Activated CD4-positive, alpha-beta T cell treated with anti-CD3 and anti-CD28 coated beads for 1 hour (primary cell): ENCODE results near the gene OAT.
A peak's percentile ranks its signal among the peaks of the same experiment; 100 is the strongest.

ENCODE experiments used
- DNase-seq: peaks from one replicate; pipeline ENCODE4 v3.0.0-alpha.2; 2020

Gene OAT

DNA sequence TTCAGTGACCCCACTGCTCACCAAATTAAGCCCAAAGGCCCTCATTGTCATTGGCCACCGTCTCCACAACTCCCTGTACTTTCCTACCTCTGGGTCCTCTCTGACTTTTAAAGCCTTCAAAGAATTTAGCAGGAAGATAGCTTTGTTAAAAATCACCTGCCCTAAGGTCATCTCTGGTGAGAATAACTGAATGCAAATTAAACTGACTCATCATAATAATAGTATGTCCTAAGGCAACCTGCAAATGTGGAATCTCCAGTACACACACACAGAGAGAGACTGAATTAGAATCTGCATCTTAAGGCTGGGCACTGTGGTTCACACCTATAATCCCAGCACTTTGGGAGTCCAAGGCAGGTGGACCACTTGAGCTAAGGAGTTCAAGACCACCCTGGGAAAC, 24.1 kb downstream of the OAT start:
- DNase-seq = no peak

DNA sequence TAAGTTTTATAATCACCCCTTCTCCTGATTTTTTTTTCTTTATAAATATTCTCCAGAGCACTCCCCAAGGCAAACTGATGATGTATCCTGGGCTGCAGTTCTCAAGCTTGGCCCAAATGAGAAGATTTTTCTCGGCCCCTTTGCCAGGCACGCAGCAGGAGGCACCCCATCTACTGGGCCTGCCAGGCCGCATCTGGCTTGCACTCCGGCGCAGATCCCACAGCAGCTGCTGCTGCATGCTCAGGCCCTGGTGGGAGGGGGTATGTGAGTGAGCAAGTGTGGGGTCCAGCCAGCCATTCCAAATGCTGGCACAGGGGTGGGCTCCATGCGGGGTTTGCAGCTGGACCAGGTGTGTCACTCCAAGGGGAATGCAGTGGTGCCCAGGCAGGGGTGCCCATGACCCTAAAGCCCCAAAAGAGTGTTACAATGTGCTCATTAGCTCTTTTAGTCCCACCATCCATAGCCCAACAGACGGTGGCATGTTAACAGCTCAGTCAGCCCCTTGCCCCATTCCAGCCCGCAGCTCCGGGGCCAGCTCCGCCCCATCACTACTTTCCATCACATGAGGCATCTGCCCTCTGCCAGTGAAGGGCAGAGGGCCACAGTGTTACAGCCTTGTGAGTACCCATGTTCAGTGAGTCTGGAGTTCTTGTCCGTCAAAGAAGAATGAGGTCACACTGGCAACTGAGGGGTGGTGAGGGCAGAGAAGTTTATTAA, 25.9 kb downstream of the OAT start:
- no peak for DNase-seq

DNA sequence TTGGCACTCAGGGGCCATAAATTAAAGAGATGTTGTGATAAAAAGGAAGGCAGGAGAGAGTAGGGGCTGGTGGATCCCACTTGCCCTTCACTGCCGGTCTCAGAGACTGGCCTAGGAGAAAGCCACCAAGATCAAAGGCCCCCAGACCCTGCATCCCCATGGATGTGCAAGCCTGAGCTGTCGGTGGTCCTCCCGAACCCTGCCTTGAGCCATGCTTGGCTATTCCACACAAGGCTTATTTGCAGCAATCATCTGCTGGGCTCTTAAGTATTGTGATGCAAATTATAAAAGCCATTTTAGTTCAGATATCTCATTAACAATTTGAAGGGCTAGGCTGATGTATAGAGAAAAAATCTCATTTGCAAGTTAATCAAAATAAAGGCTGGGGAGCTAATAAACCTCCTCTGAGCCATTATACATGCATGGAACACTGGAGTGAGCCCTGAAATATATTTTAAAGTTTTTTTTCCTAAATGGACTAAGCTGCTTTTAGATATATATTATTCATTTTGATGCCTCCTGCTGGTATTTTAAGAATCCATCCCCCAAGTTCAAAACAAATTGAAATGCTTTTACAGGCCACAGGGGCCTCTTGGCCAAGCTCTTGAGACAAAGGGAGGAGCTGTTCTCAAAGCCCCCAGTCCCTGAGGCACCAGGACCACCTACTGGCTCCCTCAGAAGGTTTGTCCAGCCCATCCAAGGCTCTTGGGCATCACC, 28.1 kb downstream of the OAT start:
- DNase-seq = no peak

DNA sequence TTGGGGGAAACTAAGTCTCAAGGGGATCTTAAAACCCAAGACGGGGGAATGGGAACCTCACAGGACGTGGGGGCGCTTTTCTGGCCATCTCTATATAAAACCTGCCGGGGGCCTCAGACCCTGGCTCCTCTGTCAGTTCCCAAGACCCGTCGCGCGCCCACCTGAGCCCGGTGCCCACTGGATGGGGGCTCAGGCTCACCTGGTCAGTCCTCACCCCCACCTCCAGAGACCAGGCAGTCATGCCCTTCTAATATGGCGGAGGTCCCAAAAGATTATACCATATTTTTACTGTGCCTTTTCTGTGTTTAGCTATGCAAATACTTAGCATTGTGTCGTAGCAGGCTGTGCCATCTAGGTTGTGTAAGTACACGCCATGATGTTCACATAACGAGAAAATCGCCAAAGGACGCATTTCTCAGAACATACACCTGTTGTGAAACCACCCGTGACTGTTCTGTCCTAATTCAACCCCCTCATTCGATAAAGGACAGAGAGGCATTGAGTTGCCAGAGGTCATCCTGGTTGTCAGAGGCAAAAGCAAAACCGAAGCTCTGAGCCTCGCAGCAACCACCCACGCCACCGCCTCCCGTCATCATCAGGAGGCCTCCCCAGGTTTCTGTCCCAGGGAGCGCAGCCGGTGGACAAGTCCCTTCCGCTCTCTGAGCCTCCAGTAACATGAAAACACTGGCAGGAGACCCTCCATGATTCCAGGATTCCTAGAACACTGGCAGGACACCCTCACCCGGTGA, 28.9 kb downstream of the OAT start:
- no peak for DNase-seq

DNA sequence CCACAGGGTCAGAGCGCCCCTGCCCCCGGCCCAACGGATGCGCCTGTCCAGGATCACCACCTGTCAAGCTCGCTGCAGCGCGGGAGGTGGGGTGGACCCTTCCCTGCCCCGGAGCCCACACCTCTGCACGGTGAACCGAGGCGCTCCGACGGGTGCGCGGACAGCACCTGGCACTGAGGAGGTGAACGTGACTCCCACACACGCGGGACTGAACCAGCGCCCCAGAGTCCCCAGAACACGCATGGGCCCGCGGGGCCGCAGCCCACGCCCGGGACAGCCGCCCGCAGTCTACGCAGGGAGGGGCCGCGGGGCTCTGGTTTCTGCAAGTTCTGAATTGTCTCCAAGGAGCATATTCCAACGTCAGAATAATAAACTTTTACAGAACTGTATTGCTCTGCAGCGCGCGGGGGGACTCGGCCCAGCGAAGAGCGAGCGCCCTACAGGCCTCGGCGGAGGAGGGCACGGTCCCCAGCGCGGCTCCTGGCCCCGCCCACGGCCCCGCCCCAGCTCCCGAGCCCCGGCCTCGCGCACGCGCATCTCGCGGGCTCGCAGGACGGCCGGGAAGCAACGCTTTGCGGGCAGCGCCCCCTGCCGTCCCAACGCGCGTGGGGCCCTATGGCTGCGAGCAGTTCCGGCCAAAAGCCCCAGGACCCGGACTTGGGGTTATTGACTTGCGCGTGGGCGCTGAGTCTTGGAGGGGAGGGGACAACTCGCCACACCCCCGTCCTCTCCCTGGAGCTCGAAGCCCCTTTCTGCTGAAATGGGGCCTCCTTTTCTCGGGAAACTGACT, 29.7 kb downstream of the OAT start:
- peak; percentile 88 for DNase-seq

DNA sequence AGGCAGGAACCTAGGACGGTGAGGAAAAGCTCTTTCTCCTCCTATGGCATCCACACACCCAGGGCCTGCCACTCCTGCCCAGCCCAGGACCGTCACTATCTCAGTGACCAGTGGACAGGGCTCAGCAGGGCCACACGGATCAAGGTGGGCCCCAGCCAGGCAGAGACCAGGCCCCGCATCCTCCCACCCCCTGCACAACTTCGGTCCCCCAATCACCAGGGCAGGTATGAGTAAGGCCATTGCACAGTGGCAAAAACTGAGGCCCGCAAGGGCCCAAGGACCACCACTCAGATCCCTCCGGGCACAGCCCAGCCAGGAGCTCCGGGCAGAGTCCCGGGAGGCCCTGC, 30.3 kb downstream of the OAT start:
- no peak for DNase-seq

DNA sequence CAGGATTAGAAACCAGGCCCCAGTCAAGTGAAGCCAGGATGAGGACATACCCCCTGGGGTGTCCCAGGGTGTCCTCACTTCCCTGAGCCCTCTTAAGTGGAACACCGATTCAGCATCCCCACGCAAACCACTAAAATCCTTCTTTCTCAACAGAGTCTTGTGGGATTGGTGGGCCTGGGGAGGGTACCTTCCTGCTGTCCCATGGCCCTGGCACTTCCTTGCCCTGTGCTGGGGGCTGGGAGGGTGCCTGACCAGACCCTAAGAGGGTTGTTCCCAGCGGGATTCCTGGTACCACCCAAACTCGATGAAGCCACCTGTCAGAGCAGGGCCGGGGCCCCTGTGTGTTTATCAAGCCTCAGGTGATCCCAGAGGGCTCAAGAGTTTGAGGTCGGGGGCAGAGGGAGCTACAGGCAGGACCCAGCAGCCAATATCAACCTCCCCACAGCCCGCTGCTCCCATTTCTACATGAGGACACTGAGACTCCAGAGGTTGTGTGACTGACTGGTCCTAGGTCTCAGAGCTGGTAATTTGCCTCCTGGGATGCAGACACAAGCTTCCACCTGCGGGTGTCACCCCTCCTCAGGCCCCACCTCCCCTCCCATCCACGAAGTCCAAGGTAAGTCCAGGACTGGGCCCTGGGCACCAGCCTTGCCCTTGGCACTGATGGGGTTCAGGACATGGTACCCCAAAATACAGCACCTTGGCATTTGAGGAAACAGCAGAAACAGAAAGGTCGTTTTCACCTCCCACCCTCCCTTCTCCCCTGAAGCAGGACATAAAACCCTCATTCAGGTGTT, 31.4 kb downstream of the OAT start:
- no peak for DNase-seq

DNA sequence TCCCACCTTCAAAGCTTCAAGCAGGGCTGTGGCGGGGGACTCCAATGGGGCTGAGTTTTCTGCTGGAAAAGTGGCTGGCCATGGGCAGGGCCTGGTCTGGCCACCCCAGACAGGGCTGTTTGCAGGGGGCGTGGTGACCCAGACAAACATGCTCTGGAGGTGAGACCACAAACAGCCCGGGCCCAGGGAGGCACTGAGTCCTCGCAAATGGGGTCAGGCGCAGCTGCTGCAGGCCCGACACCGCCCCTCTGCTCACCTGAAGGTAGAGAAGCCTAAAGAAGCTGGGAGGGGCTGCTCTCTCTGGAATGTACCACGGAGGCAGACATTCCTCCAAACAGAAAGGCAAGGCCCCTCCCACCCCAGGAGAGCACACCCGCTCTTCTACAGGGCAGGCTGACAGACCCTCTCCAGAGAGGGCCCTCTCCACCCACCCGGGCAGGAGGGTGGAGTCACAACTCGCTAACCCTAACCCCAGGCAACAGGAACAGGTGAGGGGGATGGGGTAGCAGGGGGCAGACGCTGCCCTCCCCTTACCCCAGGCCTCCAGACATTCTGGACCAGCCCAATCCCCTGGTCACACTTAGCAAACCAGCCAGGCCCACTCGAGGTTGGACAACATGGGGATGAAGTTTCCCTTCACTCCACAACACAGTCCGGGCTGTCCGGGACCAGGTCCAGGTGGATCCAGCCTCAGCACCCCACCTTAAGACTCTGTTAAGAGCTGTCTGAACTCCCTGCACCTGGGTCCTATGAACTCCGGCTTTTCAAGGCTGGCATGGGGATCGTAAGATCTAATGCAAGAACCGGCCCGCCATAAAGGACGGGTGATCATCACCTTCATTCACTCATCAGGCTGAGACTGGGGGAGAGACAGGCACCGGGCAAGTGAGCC, 32.3 kb downstream of the OAT start:
- no peak for DNase-seq

DNA sequence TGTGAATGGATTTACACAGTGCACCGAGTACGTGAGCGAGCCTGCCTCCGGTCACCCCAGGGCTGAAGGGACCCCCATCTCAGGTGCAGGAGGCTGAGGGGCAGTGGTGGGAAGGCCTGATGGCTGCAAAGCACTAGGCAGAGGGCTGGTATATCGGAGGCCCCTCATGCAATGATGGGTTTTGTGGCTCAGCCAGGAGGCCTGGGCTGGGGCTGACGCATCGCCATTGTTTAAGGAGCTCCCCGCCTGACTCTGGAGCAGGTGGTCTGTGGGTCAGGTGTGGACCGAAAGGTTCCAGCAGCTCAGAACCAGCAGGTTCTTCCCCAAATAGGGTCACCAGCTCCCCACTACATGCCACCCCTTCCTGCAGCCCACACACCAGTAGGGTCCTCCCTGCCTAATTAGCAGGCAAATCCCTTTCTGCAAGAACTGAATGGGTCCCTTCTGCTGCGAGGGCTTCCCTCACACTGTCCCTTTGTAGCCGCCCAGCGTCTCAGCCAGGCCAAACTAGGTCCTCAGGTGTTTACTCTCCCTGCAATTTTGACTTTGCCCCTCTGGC, 33.0 kb downstream of the OAT start:
- no peak for DNase-seq

DNA sequence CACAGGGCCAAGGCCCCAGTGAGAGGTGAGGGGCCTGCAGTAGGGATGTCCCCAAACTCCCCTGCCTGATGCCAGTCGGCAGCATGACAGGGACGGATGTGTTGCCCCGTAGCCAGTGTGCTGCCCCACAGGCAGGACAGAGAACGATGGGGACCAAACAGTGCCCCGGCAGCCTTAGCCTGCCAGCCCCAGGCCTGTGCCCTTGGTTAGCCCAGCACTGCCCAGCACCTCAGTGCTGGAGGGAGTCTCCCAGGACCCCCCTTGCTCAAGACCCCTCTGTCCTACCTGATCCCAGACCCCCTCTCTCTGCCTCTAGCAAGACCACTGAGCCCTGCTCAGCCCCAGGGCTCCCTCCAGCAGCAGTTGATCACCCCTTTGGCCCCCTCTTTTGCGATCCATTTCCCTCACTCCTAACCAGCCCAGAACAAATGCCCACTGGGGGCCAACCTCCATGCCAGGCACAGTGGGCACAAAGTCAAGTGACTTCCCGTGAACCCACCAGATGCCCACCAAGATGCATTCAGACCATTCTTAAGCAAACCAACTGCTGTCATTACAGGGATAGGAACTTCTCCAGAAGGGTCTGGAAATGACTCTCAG, 34.0 kb downstream of the OAT start:
- DNase-seq = no peak

DNA sequence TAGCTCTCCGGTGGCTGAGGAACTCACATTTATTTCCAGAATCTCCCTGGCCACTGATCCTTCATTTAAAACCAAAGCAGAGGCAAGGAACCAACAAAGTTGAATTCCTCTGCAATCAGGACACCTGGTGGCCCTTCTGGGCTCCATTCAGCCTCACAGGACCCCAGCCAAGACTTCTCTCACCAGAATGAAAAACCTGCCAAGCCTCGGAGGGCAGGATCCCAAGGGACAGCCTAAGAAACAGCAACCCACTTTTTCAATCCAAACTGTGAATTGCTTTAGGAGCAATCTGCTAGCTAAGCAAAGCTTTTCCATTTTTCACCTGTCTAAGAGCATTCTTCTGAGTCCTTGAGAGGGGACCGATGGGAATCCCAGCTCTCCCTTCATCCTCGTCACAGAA, 34.6 kb downstream of the OAT start:
- DNase-seq = no peak

DNA sequence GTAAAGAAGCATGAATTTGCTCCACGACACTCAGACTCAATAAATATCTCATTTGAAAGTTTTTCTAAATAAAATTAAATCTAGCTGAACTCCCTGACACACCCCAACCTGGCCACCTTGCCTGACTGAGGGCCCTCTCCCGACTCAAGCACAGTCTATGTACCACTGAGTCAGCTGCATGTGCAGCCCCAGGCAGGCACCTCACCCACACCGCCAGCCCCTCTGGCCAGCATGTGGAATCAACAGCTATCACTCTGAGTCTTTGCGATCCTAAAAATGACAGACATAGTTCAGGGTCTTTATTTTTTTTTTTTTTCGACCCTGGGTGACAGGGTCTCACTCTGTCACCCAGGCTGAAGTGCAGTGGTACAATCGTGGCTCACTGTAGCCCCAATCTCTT, 35.2 kb downstream of the OAT start:
- DNase-seq = no peak

DNA sequence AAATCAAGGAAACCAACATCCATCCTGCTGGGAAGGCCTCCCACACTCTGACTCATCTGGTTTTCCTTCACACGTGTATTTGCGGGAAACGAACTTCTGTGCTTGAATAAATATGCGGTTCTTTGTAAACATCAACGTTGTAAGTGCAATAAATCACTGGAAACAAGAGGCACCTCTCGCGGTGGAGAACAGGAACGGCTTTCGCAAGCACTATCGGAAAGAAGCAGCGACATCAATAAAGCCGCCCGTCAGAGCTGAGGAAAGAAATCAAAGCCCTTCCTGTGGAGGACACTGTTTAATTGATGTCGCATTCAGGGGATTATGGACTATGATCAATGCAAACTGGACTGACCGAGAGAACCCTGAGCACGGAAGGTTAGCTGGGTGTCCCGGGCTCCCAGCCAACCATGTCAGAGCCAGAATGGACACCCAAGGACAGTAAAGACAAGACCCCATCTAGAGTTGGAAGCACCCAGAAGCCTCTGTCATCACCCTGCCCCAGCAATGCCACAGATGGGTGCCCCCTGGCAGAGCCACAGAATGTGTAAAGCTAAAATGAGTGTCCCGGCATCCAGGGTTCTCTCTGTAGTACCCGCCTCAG, 37.6 kb downstream of the OAT start:
- DNase-seq = no peak

DNA sequence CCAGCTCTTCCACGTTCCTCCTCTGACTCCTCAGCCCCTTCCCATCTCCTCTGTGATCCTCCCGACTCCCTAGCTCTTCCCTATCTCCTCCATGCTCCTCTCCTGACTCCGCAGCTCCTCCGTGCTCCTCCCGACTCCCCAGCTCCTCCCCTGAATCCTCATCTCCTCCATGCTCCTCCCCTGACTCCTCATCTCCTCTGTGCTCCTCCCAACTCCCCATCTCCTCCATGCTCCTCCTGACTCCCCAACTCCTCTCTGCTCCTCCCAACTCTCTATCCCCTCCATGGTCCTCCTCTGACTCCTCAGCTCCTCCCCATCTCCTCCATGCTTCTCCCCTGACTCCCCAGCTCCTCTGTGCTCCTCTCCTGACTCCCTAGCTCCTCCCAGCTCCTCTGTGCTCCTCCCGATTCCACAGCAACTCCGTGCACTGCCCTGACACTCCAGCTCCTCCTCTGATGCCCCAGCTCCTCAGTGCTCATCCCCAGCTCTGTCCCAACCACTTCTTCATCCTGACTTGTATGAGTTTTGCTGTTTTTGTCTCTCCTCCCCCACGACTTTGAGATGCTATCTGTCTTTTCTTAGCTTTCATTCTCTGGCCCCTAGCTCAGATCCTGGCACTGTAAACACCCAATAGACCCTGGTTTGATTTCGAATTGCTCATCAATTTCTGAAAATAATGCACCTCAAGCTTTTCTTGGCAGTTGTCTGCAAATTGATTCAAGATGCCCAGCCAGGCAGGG, 38.3 kb downstream of the OAT start:
- no peak for DNase-seq

DNA sequence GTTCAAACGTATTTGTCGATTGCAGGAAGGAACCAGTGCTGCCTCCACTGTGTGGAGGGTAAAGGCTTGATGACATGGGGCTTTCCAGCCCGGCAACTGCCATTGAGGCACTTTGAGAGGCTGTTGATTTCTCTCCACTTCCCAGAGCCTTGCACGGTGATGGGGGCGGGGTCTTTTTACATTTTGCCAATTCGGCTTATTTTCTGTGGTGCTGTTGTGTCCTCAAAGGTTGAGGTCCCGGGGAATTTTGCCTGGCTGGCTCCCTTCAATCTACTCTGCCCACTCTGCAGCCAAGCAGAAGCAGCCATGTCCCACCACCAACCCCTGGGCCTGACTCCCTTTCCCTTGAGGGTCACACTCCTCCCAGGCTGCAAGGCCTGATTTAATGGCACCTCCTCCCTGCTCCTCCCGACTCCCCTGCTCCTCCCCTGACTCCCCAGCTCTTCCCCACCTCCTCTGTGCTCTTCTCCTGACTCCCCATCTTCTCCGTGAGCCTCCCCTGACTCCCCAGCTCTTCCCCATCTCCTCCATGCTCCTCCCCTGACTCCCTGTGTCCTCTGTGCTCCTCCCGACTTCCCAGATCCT, 39.0 kb downstream of the OAT start:
- no peak for DNase-seq

DNA sequence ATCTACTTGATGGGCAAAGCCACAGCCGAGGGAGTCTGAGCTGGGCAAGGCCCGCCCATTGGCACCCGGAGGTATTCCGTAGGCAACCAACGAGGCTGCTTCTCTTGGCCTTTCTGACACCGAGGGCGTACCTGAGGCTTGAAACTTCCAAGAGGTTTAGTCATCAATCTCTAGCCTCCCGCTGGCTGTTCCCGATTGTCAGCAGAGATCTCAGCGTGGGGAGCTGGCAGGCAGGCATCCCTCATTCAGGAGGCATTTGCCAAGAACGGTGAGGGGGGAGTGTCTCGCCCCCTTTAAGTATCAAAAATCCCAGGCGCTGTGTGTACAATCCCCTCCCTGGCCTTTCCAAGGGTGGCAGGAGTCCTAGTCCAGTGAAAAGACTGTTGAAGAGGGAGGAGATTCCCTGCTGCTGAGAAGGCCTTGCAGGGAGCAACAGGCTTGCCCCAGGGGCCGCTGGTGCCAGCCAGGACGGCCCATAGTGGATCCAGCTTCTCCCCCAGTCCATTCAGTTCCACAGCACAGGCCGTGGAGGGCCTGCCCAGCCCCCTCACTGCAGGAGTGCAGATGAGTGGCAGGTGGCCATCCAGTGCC, 39.7 kb downstream of the OAT start:
- DNase-seq = no peak

DNA sequence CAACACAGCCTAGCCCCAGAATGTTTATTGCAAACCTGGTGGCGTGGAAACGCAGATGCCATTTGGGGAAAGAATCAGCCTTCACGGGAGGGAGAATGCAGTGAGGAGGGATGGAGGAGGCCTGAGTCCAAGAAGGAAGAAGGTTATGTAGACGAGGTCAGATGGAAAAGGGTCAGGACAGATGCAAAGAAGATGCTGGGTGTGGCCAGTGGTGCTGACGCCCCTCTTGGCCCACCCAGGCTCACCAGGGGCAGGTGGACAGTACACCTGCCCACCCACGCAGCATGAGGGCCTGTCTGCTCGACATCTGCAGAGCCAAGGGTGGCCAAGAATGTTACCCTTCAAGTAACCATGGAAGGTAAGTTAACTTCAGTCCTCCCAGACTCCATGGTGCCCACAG, 40.5 kb downstream of the OAT start:
- DNase-seq = no peak

DNA sequence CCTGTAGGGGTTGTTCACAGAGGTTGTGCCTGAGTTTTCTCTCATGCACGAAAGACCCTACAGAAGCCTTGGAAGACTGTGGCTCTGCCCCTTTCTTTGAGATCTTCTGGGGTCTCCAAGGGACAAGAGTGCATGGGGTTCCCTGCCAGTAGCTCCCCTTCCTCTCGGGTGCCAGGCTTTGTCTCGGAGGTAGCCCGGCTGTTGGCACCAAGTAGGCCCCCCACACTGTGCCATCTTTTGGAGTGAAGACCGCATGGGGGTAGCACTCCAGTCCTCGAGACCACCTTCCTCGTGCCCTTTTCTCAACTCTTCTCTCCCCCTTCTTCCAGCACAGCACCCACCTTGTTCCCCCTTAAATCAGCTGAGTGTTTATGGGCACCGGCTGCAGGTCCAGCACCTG, 41.6 kb downstream of the OAT start:
- no peak for DNase-seq

DNA sequence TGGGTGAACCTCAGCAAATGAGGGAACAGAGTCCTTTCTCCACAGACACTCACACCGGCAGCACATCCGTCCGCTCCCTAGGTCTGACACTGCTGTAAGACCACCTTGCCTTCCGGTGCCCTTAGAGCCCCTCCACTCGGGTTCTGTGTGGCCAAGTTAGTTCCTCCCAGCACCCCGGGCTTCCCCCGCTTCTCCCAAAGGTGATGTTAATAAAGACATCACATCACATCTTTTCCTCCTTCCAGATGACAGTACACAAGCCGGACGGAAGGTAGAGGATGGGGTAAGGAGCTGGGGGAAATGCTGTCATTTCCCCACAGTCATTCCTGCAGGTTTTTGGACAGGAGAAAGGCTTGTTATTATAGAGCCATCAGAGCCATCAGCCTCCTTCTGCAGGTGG, 42.3 kb downstream of the OAT start:
- no peak for DNase-seq
